OCI-LY3 (cell line): ENCODE results near the gene PRKAR1A.
"Not testable (repeated sequence)": the region's sequence is repeated elsewhere in the genome, so short reads cannot be mapped to it uniquely, and the experiment has no call there.

Experiments
- H2AFZ ChIP-seq: fragments of 200-600, 300-600 bp; shearing (Covaris generic); 2 replicates; pipeline ENCODE4 v1.6.0; 2014; ENCODE audit warnings: antibody characterized with exemption, low read depth, low read length
- H3K27ac ChIP-seq: fragments of 200-600, 300-600 bp; sonication (generic); 2 replicates; pipeline ENCODE4 v1.5.1; 2014; ENCODE audit warnings: mild to moderate bottlenecking, low read length, moderate library complexity, mixed read lengths
- H3K27me3 ChIP-seq: fragments of 200-600, 300-600 bp; sonication (generic); 2 replicates; pipeline ENCODE4 v1.6.1; 2014; ENCODE audit warnings: low read depth, low read length, mixed read lengths
- H3K36me3 ChIP-seq: fragments of 200-600, 300-600 bp; sonication (generic); replicated peaks from 2 replicates; pipeline ENCODE3; 2014; ENCODE audit warnings: low read depth, low read length, mixed read lengths
- H3K4me1 ChIP-seq: fragments of 300-600, 200-600 bp; sonication (generic); 2 replicates; pipeline ENCODE4 v1.6.1; 2014; ENCODE audit warnings: low read length, mixed read lengths
- H3K4me2 ChIP-seq: fragments of 200-600, 300-600 bp; sonication (generic); 2 replicates; pipeline ENCODE4 v1.6.1; 2014; ENCODE audit warnings: low read length, mixed read lengths
- H3K4me3 ChIP-seq: fragments of 300-600, 200-600 bp; sonication (generic); 2 replicates; pipeline ENCODE4 v1.5.1; 2014; ENCODE audit warnings: antibody characterized with exemption, mild to moderate bottlenecking, low read length, moderate library complexity
- H3K79me2 ChIP-seq: fragments of 300-600, 200-600 bp; shearing (Covaris generic); 2 replicates; pipeline ENCODE4 v1.6.1; 2014; ENCODE audit warnings: mild to moderate bottlenecking, low read length, mixed read lengths
- H3K9ac ChIP-seq: fragments of 300-600, 200-600 bp; shearing (Covaris generic); 2 replicates; pipeline ENCODE4 v1.6.0; 2014; ENCODE audit warnings: mild to moderate bottlenecking, low read length, moderate library complexity
- H3K9me3 ChIP-seq: fragments of 200-600, 300-600 bp; shearing (Covaris generic); 2 replicates; pipeline ENCODE4 v1.6.1; 2014; ENCODE audit warnings: low read length, mixed read lengths; ENCODE audit not compliant: insufficient read depth
- H4K20me1 ChIP-seq: fragments of 200-600, 300-600 bp; sonication (generic); 2 replicates; pipeline ENCODE4 v1.6.1; 2016; ENCODE audit warnings: low read length, mixed read lengths; ENCODE audit not compliant: insufficient read depth
- CTCF ChIP-seq: fragments of 200-600, 300-600 bp; sonication (generic); IDR thresholded peaks from 2 replicates; pipeline ENCODE4 v1.5.1; 2014; ENCODE audit warnings: antibody characterized with exemption, low read length, low read depth
- EZH2phosphoT487 ChIP-seq: fragments of 200-600 bp; shearing (Covaris generic); IDR thresholded peaks from 2 replicates; pipeline ENCODE4 v1.6.1; 2018; ENCODE audit warnings: antibody characterized with exemption, mixed run types, low read depth

Gene PRKAR1A

GRCh38 chr17:68514831-68515635 is 2.8 kb downstream of the PRKAR1A start:
- Histone ChIP-seq H3K27me3 (no peaks in the 10 kb centered on the region), H4K20me1 (peaks cover 33% of the 10 kb centered on the region), H3K27ac (no peak overlapping the region), H3K9ac (no peak overlapping the region), H2AFZ (no peak overlapping the region), H3K4me1 (peaks cover 26% of the 10 kb centered on the region), H3K4me3 (no peak overlapping the region), H3K4me2 (peak overlapping the region; percentile 91; the same call in 1 of the 2 replicates), H3K36me3 (peaks cover 39% of the 10 kb centered on the region), H3K79me2 (peaks cover 36% of the 10 kb centered on the region), H3K9me3 (no peaks in the 10 kb centered on the region)
- TF ChIP-seq EZH2phosphoT487: no peak

DNA sequence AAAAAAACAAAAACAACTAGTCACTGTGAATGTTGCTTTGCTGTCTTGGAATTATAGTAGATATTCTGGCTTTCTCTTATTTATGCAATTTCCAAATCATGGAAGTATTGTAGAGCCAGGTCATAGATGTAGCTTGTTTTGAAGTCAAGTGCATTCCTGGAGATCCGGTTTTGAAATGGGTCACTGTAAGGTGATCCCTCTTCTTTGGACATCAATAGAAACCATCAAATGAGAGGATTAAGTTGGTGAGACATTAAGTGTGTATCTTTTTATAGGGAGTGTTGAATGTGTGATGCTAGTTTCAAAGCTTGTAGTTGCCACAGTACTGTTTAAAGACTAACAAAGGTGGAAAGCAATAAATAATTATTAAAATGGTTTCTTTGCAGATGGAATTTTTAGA is 4.5 kb downstream of the PRKAR1A start:
- Histone ChIP-seq H3K79me2 (peaks cover 42% of the 10 kb centered on the region), H3K36me3 (peaks cover 40% of the 10 kb centered on the region), H3K4me3 (no peak overlapping the region), H4K20me1 (peaks cover 35% of the 10 kb centered on the region), H3K9ac (no peak overlapping the region), H3K4me2 (no peak overlapping the region), H3K27me3 (no peaks in the 10 kb centered on the region), H3K4me1 (peaks cover 15% of the 10 kb centered on the region), H3K9me3 (no peaks in the 10 kb centered on the region), H2AFZ (no peak overlapping the region), H3K27ac (no peak overlapping the region)
- TF ChIP-seq CTCF (no peak), EZH2phosphoT487 (no peak)

DNA sequence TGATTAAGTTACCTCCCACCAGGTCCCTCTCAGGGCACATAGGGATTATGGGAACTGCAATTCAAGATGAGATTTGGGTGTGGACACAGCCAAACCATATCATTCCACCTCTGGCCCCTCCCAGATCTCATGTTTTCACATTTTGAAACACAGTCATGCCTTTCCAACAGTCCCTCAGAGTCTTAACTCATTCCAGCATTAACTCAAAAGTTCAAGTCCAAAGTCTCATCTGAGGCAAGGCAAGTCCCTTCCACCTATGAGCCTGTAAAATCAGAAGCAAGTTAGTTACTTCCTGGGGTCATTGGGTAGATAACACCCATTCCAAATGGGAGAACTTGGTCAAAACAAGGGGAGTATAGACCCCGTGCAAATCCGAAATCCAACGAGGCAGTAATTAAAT is 5.4 kb downstream of the PRKAR1A start:
- Histone ChIP-seq H4K20me1 (peaks cover 44% of the 10 kb centered on the region), H3K79me2 (peaks cover 39% of the 10 kb centered on the region), H3K36me3 (peaks cover 47% of the 10 kb centered on the region), H3K4me1 (peaks cover 15% of the 10 kb centered on the region)
- not testable (repeated sequence) for H3K9ac ChIP-seq, H3K9me3 ChIP-seq, H3K4me2 ChIP-seq, H2AFZ ChIP-seq, H3K4me3 ChIP-seq, H3K27me3 ChIP-seq, H3K27ac ChIP-seq

- peaks cover 15% of the 10 kb centered on the region for H3K4me1 ChIP-seq
- H3K27ac ChIP-seq: no peak overlapping the region
- peaks cover 32% of the 10 kb centered on the region for H3K79me2 ChIP-seq
- no peak for TF ChIP-seq CTCF
- TF ChIP-seq EZH2phosphoT487: no peak
- peaks cover 53% of the 10 kb centered on the region for H3K36me3 ChIP-seq
- no peak overlapping the region for H3K4me3 ChIP-seq
- H2AFZ ChIP-seq: no peak overlapping the region
- no peaks in the 10 kb centered on the region for H3K9me3 ChIP-seq
- H3K9ac ChIP-seq: no peak overlapping the region
- H3K4me2 ChIP-seq: no peak overlapping the region
- peaks cover 42% of the 10 kb centered on the region for H4K20me1 ChIP-seq
- H3K27me3 ChIP-seq: no peaks in the 10 kb centered on the region
These were observed 6.0 kb downstream of the PRKAR1A start for GRCh38 chr17:68518063-68518815.

- peaks cover 33% of the 10 kb centered on the region for H4K20me1 ChIP-seq
- H2AFZ ChIP-seq, H3K27ac ChIP-seq, H3K4me3 ChIP-seq, H3K9ac ChIP-seq, H3K27me3 ChIP-seq, H3K4me2 ChIP-seq, H3K9me3 ChIP-seq, H3K4me1 ChIP-seq: not testable (repeated sequence)
- H3K36me3 ChIP-seq: peaks cover 60% of the 10 kb centered on the region
- H3K79me2 ChIP-seq: peaks cover 24% of the 10 kb centered on the region
These were observed 6.8 kb downstream of the PRKAR1A start for GRCh38 chr17:68519051-68519450.
